NCI-H2227 treated with DMSO at 0.1 percent for 48 hours (cell line): ENCODE measurements around the gene ZNF362.

Experiments used
- DNase-seq: peaks from one replicate; lab custom pipeline; 2025; lab: John Stamatoyannopoulos, UW

ZNF362 gene

DNA sequence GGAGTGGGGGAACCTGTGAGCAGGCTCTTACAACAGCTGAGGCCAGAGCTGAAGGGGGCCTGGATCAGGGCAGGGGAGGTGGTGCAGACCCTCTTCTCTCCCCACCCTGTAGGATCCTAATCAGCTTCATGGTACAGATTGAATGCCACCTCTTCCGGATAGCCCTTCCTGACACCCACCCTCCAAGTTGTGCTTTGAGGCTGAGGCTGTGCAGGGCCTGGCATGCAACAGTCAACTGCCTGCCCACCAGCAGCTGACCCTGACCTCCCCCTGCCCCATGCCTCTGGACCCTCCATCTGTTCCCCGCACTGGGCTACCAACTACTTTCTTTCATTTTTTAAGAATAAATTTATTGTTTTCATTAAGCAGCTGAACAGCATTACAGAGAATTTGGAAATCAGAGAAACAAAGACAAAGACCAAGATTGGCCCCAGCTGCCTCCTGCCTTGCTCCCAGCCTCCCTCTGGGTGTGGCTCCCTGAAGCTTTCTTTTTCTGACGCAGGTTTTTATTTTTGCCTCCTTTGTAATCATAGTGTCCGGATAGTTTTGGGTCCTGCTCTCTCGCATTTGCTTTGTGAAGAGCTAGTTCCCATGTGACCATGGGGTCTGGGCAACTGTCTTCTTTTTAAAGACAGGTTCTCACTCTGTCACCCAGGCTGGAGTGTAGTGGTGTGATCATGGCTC, 12.8 kb downstream of the ZNF362 start:
- no peak for DNase-seq

DNA sequence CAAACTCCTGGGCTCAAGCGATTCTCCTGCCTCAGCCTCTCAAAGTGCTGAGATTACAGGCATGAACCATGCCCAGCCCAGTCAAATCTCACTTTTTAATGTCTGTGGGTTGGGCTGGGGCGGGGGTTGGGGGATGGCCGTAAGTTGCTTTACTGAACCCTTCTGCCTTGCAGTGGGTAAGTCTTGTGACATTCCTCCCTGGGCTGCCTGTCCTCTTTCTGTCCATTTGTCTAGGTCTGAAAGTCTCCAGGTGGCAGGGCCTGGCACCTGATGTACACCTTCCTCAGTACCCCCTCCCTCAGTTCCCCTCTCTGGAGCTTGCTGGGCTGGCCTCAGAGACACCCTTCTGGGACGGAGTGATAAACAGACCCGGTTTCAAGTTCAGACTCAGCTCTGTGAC, 13.3 kb downstream of the ZNF362 start:
- DNase-seq = no peak

GRCh38 chr1:33270379-33270778, 14.1 kb downstream of the ZNF362 start:
- DNase-seq = no peak

DNA sequence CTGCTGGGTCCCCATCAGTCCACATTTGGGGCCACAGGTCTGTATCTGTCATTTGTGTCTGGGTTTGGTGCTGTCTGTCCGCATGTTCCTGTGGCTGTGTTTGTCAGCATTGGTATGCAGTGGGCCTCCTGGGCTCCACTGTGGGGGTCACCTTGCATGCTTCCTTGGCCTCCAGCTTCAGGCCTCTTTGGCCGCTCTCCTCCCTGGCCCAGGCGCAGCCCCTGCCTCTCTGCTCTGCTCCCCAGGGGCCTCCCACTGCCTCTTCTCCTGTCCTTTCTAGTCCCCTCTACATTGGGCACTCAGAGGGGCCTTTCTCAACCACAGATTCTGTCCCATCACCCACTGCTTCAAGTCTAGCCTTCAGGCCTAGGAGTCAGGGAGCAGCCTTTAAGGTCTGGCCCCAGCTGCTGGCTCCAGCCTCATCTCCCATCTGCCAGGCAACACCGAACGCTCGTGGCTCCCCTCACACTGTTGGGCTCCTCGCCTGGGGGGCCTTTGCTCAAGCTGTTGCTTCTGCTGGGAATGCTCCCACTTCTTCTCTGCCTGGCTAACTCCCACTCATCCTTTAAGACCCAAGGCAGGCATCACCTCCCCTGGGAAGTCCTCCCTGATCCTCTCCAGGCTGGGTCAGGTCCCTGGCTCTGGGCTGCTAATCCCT, 14.6 kb downstream of the ZNF362 start:
- DNase-seq = no peak

DNA sequence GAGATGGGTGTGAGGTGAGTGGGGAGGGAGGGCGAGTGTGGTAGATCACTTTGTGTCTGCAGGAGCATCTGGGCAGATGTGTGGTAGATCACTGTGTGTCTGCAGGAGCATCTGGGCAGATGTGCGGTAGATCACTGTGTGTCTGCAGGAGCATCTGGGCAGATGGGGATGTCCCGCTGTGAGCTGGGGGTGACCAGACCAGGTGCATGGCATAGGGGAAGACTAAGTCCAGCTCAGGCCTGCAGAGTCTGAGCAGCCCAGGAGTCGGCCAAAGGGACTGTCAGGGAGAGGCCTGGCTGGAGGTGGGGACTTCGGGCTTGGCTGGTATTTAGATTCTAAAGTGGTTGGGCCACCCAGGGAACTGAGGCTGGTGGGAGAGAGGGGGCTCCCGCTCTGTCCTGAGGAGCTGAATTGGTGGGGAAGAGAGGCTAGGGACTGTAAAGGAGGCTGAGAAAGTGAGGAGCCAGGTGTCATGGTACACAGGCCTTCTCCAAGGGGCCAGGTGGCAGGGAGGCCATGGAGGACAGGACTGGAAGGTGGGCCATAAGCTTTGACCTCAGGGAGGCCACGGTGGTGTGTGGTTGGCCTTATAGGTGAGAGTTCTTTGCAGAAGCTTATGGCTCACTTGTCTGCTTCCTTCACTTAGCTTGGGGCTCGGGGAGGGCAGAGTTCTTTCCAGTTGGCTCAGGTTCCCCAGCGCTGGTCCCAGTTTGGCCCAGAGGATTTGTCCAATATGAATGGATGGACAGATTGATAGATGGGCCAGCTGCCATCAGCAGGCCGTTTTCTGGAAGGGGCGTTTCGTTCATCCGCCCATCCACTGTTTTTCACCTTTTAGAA, 15.6 kb downstream of the ZNF362 start:
- no peak for DNase-seq

DNA sequence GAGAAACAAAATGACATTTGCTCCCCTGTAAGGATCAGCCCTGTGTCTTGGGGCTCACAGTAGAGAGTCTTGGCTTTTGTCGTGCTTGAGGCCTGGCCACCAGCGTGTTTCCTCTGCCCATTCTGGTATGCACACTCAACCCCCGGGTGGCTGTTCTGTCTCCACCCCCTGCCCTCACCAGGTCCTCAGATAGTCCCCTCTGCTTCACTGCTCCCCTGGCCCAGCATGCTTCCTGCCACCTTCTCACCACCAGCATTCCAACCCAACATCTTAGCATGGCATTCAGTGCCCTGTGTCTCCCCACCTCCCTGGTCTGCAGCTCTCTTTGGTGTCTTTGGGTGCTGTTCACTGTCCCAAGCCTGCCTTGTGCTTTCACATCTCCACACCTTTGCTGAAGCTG, 16.2 kb downstream of the ZNF362 start:
- DNase-seq = no peak

- DNase-seq = no peak
These were observed 16.6 kb downstream of the ZNF362 start for GRCh38 chr1:33272930-33273329.

DNA sequence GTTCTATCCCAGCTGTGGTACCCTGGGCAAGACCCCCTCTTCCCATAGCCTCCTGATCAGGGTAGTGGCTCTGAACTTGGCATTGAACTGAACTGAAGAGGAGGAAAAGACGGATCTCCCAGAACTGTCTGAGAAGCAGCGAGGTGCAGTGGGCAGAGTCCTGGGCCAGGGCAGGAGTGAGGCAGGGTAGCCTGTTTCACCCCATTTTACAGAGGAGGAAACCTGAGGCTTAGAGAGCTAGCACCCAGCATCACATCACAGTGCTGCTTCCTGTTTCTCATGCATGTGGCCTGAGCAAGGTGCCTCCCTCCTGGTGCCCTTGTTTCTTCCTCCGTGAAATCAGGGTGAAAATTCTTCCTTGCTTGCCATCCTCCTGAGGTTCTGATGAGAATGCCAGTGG, 17.1 kb downstream of the ZNF362 start:
- DNase-seq = no peak

- no peak for DNase-seq
These were observed 17.7 kb downstream of the ZNF362 start for GRCh38 chr1:33273961-33274371.

GRCh38 chr1:33274446-33274845, 18.2 kb downstream of the ZNF362 start:
- no peak for DNase-seq

- no peak for DNase-seq
These were observed 18.9 kb downstream of the ZNF362 start for GRCh38 chr1:33275195-33275594.

DNA sequence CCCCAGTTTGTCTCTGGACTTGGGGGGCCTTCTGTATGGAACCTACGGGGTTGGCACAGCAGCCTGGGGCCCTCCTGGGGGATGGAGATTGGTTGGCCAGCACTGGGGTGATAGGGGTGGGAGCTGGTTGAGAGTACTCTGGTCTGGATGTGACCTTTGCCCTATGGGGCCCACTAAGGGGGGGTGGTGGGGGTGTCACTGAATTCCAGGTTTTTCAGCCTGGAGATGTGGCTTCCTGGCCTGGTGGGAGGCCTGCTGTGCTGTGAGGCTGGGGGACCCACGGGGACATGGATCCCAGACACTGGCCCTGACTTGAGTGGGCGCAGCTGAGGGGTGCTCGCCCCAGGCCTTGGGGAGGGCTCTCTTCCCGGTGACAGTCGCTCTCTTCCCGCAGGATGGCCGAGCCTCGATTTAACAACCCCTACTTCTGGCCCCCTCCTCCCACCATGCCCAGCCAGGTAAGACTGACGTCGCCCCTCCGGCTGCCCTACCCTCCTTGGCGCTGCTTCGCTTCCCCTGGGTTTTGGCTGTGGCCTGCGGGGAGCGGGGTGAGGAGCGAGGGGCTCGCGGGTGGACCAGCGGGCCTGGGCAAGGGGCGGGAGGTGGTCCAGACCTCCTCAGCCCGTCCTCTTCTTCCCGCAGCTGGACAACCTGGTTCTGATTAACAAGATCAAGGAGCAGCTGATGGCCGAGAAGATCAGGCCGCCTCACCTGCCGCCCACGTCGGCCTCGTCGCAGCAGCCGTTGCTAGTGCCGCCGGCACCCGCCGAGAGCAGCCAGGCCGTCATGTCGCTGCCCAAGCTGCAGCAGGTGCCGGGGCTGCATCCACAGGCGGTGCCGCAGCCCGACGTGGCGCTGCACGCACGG, 19.6 kb downstream of the ZNF362 start:
- DNase-seq = no peak

GRCh38 chr1:33276573-33277298, 20.4 kb downstream of the ZNF362 start:
- DNase-seq = no peak

DNA sequence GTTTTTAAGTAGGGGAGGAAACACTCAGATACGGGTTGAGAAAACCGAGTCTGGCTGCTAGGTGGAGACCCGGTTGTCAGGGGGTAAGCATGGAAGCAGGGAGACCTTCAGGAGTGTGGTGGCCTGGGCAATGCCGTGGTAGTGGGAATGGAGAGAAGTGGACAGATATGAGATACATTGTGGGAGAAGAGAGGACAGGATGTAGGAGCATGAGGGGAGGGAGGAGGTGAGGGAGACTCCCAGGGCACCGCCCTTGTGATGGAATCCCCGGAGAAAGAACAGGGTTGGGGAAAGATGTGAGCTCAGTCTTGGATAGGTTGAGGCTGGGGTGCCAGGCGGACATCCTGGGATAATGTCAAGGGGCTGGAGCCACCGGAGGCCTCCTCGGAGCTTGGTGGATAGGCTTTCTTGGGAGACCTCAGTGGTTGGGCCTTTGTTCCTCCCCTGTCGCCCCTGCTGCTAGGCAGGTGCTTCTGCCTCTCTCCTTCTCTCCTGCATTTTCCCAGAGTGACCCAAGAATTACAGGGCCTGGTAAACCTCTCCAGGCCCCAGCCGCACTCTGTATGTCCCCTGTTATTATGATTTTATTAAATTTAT, 21.3 kb downstream of the ZNF362 start:
- no peak for DNase-seq

DNA sequence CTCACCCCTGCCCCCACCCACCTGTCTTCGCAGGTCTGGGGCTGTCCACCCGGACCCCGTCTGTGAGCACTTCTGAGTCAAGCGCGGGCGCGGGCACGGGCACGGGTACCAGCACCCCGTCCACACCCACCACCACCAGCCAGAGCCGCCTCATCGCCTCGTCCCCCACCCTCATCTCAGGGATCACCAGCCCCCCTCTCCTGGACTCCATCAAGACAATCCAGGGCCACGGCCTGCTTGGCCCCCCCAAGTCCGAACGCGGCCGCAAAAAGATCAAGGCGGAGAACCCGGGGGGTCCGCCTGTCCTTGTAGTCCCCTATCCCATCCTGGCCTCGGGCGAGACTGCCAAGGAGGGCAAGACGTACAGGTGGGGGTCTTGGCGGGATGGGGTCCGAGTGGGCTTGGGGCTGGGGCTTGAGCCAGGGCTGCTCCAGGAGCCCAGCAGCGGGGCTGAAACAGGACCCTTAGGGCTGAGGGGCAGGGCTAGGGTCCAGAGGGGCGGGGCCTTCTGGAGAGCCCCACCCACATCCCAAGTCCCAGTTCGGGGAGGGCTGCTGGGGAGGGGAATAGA, 23.9 kb downstream of the ZNF362 start:
- no peak for DNase-seq

DNA sequence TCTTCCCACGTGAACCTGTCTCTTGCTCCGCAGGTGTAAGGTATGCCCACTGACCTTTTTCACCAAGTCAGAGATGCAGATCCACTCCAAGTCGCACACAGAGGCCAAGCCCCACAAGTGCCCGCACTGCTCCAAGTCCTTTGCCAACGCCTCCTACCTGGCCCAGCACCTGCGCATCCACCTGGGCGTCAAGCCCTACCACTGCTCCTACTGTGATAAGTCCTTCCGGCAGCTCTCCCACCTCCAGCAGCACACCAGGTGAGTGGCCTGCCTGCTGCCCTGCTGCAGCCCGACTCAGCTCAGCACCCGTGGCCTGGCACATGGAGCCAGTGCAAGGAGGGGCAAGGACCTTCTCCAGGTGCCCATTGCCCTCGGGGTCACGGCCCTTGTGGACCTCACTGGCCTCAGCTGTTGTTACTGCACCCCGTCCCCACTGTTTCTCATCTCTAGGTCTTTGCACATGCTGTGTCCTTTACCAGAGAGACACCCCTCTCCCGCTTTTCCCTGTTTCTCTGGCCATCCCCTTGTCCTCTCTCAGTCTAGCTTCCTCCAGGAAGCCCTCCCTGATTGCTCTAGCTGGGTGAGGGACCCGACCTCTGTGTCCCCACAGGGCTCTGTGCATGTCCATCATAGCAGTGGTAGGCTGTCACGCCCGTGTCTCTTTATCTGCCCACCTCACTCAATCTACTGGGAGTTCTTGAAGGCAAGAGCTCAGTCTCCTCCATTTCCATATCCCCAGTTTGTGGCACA, 25.4 kb downstream of the ZNF362 start:
- no peak for DNase-seq

DNA sequence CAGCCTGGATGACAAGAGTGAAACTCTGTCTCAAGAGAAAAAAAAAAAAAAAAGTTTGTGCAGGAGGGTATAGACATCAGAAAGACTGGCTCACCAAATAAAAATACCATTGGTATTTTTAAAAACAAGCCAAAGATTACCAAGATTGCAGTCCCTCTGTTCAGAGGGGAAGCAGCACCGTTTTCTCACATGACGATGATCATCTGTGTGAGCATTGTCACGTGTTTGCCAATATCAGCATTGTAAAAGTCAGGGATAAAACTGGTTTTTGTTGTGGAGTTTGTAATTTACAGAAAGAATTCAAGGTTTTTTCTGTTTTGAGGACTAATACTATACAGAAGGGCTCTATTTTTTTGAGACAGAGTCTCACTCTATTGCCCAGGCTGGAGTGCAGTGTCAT, 26.5 kb downstream of the ZNF362 start:
- no peak for DNase-seq

DNA sequence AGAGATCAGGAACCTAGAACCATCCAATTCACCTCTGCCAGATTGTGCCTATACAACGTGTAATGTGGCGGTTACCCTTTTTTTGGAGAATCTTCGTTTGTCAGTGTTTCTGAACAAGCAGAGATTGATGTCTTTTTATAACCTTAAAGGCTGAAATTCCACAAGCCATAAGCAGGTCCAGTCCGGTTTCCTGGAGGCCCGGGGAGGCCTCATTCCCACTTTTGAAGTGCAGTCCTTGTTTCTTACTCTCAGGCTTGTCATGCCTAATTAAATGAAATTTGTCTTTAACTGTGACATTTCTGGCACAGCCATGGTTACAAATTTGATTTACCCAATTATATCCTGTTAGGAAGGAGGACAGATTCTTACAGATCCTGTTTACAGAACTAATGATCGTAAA, 27.8 kb downstream of the ZNF362 start:
- DNase-seq = no peak

- DNase-seq = no peak
These were observed 30.3 kb downstream of the ZNF362 start for GRCh38 chr1:33286451-33287185.
